Mammary epithelial cell (primary cell): ENCODE data around the gene ZFAND2B.

Experiments
- CTCF ChIP-seq, 2 donors: IDR thresholded peaks in 1 of 2; conservative IDR thresholded peaks in 1 of 2; 2 replicates each; pipeline ENCODE4 v1.5.1; 2011 to 2012; ENCODE audit warnings: inconsistent platforms in 2 of 2, low read length in 2 of 2, mild to moderate bottlenecking in 2 of 2, control low read depth in 1 of 2, low read depth in 1 of 2; ENCODE audit not compliant: insufficient read depth in 1 of 2; ENCODE audit errors: extremely low read depth in 1 of 2
- EZH2 ChIP-seq: IDR thresholded peaks from 2 replicates; pipeline ENCODE4 v1.6.1; 2012; ENCODE audit warnings: low read length, inconsistent platforms, borderline replicate concordance

GRCh38 chr2:219163156-219163555, 43.4 kb upstream of the ZFAND2B start:
- TF ChIP-seq CTCF (conservative IDR thresholded peaks at IDR 0.05 in 1 of 2, IDR thresholded peaks at IDR 0.05 in 1 of 2; ENCODE audit: extremely low read depth in 1 of 2, insufficient read depth in 1 of 2, low read depth in 1 of 2, low read length in 2 of 2) (no peak), EZH2 (no peak)
